GM19239 (cell line): ENCODE measurements around the gene SLC2A9.
"Not testable (repeated sequence)": the region's sequence is repeated elsewhere in the genome, so short reads cannot be mapped to it uniquely, and the experiment has no call there.

Experiments used
- DNase-seq: peaks from one replicate; pipeline ENCODE4 v3.0.0; 2011; ENCODE audit warnings: low spot score; ENCODE audit not compliant: insufficient read length
- FAIRE-seq: peaks from 2 replicates; lab custom pipeline; 2011; peaks lifted over from hg19 to GRCh38; lab: Jason Lieb, UNC

The SLC2A9 gene

GRCh38 chr4:9866931-9867330 lies 154.4 kb downstream of the SLC2A9 start:
- no peak for FAIRE-seq
- DNase-seq: no peak

- FAIRE-seq (no peak), DNase-seq (no peak)
Observed at GRCh38 chr4:9861561-9861960, 159.7 kb downstream of the SLC2A9 start.

GRCh38 chr4:9859810-9860209 lies 161.5 kb downstream of the SLC2A9 start:
- FAIRE-seq (no peak), DNase-seq (no peak)

GRCh38 chr4:9849538-9849920 lies 171.8 kb downstream of the SLC2A9 start:
- FAIRE-seq (no peak), DNase-seq (no peak)

- FAIRE-seq: no peak
- no peak for DNase-seq
Observed at GRCh38 chr4:9847968-9848748, 173.1 kb downstream of the SLC2A9 start.

GRCh38 chr4:9845791-9846493 lies 175.4 kb downstream of the SLC2A9 start:
- DNase-seq: no peak
- FAIRE-seq: no peak

GRCh38 chr4:9841072-9841471 lies 180.2 kb downstream of the SLC2A9 start:
- no peak for FAIRE-seq
- no peak for DNase-seq

GRCh38 chr4:9835430-9835829 lies 185.9 kb downstream of the SLC2A9 start:
- FAIRE-seq: no peak

GRCh38 chr4:9833421-9833820 lies 187.9 kb downstream of the SLC2A9 start:
- DNase-seq (no peak), FAIRE-seq (no peak)

More at GRCh38 chr4:9835430-9835829, 185.9 kb downstream of the SLC2A9 start:
- no peak for DNase-seq

GRCh38 chr4:9832640-9833039 lies 188.7 kb downstream of the SLC2A9 start:
- DNase-seq (no peak), FAIRE-seq (no peak)

GRCh38 chr4:9826551-9826950 lies 194.7 kb downstream of the SLC2A9 start:
- DNase-seq (no peak), FAIRE-seq (no peak)

- no peak for FAIRE-seq
- DNase-seq: no peak
Observed at GRCh38 chr4:9825049-9825448, 196.2 kb downstream of the SLC2A9 start.

GRCh38 chr4:9820343-9820742 lies 201.0 kb downstream of the SLC2A9 start:
- no peak for FAIRE-seq
- no peak for DNase-seq

- no peak for DNase-seq
Observed at GRCh38 chr4:9816285-9816684, 205.0 kb downstream of the SLC2A9 start.

GRCh38 chr4:9812501-9813340 lies 208.6 kb downstream of the SLC2A9 start:
- peak; percentile 5 for DNase-seq
- peak; percentile 56 for FAIRE-seq

More at GRCh38 chr4:9816285-9816684, 205.0 kb downstream of the SLC2A9 start:
- FAIRE-seq: no peak

GRCh38 chr4:9811806-9812205 lies 209.5 kb downstream of the SLC2A9 start:
- DNase-seq: no peak
- FAIRE-seq: no peak

GRCh38 chr4:9808077-9808476 lies 213.2 kb downstream of the SLC2A9 start:
- FAIRE-seq (no peak), DNase-seq (no peak)

- DNase-seq (no peak), FAIRE-seq (no peak)
Observed at GRCh38 chr4:9804918-9805317, 216.4 kb downstream of the SLC2A9 start.

- no peak for DNase-seq
- FAIRE-seq: no peak
Observed at GRCh38 chr4:9800848-9801247, 220.4 kb downstream of the SLC2A9 start.

GRCh38 chr4:9796641-9797040 lies 224.7 kb downstream of the SLC2A9 start:
- FAIRE-seq, DNase-seq: not testable (repeated sequence)

- FAIRE-seq (no peak), DNase-seq (no peak)
Observed at GRCh38 chr4:9792381-9792780, 228.9 kb downstream of the SLC2A9 start.
